GOT3 (cell line): ENCODE measurements around the gene RPL28.

Source experiments
- DNase-seq: peaks from one replicate; lab custom pipeline; 2025; ENCODE audit warnings: mixed read lengths; lab: John Stamatoyannopoulos, UW

RPL28 gene

GRCh38 chr19:55353356-55353802 lies 32.4 kb upstream of the RPL28 start:
- DNase-seq = no peak

DNA sequence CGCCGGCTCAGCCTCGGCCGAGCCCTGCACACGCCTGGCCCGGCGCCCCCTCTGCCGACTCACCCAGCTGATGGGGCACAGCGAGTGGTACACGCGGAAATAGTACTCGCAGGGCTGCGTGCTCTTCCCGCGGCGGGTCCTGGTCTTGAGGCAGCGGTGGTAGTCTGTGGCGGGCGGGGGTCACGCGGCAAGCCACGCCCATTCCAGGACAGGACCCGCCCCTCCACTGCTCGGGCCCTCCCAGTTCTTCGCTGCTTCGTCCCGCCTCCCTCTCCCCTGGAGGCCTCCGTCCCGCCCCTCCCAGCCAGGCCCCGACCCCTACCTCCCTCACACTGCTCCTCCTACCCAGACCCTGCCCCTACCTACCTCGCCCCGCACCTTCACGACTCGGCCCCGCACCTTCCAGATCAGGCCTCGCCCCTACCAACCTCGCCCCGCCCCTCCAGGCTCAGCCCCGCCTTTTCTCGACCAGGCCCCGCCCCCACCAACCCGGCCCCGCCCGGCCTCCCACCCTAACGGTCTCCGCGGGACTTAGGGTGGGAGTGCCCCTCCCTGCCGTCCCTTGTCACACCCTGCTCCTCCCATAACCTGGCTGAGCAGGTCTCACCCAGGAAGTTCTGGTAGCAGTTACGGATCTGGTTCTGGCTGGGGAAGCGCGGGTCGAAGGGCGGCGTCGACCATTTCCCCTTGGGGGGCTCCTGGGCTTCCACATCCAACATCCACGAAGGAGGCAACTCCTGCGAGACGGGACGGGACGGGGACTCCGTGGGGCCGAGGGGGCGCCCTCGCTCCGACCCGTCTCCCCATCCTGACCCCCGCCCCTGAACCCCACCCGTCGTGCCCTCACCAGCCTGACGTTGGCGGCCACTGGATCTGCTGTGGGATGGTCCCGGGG lies 31.7 kb upstream of the RPL28 start:
- no peak for DNase-seq

DNA sequence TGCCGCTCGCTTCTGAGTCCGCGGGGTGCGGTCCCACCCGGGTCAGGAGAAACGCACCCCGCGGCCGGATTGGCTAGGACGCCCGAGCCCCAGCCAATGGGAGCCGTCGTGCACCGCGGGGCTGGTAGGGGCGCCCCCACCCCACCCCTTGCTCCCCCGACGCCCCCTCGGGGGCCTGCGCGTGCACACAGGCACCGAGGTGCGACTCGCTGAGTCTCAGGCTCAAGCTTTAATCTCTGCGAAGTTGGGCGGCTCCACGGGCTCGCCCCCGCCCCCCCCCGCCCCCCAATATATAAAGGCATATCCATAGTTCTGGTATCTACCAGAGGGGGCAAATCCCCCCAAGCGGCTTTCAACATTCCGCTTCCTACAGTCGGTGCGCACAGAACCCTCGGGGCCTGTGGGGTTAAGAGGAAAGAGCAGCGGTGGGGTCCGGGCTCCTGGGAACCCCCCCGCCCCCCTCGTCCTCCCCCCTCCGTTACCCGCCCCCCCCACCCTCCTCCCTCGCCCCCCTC lies 31.0 kb upstream of the RPL28 start, which contains the start of gene COX6B2:
COX6B2 (minus strand) TSS at position 22 of the 515 bp plus-strand sequence. CDS start 198 bp downstream, outside the sequence.
- no peak for DNase-seq

DNA sequence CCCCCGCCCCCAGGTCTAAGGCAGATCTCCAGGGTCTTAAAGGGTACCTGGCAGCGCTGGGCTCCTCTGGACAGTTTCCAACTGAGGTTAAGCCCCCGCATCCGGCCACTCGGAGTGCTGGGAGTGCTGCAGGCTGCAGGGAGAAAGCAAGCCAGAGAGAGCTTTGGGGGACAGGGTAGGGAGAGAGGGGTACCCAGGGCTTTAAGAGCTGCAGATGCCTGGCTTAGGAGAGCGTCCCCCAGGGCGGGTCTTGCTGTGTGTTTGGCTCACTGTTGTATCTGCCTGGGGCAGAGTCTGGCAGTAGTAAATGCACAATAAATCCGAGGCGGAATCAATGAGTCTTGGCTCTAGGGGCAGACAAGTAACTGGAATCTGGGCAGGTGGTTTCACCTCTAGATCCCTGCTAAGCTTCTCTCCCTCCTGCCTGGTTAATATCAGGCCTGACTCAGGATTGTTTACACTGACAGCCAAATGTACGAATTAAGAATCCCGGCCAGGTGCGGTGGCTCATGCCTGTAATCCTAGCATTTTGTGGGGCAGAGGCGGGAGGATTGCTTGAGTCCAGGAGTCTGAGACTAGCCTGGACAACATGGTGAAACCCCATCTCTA lies 30.4 kb upstream of the RPL28 start:
- DNase-seq = no peak

DNA sequence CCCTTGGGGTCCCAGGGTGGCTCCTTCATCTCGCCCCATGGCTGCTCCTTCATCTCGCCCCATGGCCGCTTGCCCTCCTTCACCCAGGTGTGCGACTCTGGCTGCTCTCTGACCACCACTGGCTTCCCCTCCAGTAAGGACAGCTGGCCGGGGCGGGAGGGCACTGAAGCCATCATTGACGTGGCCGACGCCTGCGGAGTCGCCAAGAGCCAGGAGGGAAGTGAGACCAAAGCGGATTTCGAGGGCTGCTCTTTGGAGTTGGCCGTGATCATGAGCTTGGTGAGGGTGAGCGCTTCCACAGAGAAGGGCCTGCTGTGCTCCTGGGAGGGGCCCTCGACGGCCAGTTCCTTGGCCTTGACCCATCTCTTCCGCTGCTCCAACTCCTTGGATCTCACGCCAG lies 27.2 kb upstream of the RPL28 start:
- no peak for DNase-seq

DNA sequence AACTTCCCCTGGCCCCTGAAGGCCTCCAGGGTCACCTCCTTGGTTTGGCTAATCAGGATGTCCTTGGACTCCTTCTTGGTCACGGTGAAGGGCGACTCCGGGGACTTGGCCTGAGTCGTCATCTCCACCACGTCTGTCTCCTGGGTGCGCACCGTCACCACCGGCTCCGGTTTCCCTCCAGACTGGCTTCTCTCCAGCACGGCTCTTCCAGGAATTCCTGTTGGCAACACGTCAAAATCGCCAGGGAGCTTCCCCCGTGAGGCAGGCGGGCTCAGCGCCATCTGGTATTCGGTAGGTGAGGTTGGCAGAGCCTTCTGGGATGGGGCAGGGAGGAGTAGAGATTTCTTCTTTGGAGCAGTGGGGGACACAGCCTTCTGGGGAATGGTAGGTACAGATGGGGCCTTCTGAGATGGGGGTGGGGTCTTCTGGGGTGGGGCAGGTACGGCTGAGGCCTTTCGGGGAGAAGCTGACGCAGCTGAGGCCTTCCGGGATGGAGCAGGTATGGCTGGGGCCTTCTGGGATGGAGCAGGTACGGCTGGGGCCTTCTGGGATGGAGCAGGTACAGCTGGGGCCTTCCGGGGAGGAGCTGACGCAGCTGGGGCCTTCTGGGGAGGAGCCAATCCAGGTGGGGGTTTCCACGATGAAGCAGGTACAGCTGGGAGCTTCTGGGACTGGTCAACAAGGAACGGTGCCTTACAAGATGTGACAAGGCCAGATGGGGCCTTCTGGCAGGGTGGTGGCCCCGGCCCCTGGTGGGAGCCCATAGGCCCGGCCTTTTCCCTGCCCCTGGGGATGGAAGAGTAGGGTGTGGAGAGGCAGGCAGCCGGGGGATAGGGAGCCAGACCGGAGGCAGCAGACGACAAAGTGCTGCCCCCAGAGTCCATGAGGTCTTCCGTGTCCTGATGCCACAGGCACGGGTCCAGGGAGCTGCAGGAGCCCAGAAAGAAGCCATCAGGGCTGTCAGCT lies 26.5 kb upstream of the RPL28 start:
- no peak for DNase-seq

- no peak for DNase-seq
Measured at GRCh38 chr19:55360902-55361301, 24.8 kb upstream of the RPL28 start.

DNA sequence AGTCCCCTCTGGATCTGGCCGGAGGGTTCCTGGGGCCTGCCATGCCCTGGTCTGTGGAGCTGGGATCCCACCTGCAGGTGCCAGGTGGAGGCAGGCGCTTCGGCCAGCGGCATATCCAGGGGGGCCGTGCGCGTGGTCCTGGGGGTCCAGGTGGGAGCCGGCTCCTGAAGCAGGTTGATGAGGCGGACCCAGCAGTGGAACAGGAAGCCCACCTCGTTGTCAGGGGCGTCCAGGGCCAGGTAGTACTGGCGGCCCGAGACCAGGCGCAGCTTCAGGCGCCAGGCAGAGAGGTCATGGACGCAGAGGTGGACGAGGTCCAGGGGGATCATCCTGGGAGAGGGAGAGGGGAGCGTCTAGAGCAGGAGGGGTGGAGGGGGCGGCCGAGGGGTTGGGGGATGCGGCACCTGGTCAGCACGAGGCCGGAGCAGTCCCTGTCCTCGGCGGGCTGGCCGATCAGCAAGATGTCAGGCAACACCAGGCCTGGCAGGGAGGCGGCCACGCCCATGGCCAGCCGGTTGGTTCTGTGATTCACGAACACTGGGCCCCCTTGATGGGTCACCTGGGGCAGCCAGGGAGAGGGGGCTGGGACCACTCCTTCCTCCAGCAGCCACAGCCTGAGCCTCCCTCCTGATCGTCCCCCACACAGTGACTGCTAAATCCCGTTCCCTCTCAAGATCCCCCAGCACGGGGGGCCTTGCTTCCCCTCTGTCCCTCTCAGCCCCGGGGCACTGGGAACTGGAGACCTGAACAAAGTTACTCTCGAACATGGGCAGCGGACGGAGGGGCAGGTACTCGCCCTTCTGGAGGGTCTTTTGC lies 23.4 kb upstream of the RPL28 start:
- no peak for DNase-seq

GRCh38 chr19:55362990-55363716 lies 22.6 kb upstream of the RPL28 start, which contains the start of gene GARIN5B:
Gene GARIN5B, minus strand, starts transcription at chr19:55363260. Its CDS starts 194 bp downstream, at chr19:55363066.
- DNase-seq = no peak

DNA sequence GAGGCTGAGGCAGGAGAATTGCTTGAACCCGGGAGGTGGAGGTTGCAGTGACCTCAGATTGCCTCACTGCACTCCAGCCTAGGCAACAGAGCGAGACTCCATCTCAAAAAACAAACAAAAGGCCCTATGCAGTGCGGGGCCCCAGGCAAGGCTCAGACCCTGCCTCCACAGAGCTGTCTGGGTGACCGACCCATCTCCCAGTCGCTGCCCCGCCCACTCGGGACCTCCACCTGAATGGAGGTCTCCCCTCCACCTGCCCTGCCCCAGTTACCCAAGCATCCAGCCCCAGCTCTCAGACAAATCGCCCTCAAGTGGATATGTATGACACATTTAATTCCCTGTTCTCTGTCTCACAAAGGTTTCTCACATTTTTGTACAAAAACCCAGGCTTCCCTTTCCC lies 20.5 kb upstream of the RPL28 start:
- no peak for DNase-seq

GRCh38 chr19:55365964-55366363 lies 19.8 kb upstream of the RPL28 start:
- no peak for DNase-seq

DNA sequence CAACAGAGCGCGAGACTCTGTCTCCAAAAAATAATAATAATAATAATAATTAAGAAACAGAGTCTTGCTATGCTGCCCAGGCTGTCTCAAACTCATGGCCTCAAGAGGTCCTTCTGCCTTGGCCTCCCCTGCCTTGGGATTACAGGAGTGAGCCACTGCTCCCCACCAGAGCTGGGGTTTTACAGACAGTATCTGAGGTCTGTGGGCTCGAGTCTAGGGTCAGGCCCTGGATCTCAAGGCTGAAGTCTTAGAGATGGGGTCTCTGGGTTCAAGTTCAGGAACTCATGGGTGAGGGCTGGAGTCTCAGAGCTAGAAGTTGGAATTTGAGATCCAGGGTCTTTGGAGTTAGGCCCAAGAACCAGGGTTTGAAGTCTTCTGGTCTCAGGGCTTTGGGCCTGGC lies 18.9 kb upstream of the RPL28 start:
- DNase-seq = no peak

- no peak for DNase-seq
Measured at GRCh38 chr19:55368106-55368505, 17.6 kb upstream of the RPL28 start.

DNA sequence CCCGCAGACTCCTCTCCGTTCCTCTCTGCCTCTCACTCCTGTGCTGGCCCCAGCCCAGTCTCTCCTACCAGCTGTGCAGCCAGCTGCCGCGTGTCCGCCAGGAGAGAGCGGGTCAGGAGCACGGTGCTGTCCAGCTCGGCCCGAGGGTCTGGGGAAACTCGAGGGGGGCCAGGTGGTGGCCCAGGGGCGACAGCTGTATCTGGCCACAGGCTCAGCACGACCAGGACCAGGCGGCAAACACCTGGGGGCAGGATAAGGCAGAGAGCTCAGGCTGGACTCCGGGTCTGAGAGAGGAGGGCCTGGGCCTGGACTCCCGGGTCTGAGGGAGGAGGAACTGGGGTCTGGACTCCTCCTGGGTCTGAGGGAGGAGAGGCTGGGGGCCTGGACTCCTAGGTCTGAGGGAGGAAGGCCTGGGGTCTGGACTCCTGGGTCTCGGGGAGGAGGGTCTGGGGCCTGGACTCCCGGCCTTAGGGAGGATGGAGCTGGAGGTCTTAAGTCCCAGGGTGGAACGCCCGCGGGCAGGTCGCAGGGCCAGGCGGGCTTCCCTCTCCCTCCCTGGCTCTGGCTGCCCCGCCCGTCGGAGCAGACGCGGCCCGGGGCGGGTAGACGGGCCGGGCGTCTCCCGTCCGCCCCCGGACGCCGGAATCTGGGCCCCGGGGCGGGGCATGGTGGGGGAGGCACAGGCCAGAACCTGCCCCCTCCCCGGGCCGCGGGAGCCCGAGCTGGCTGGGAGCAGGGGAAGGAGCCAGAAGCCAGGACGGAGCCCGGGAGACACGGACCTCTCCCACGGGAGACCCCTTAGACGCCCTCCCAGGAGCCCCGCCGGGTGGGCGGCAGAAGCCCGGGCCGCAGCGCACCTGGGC lies 16.8 kb upstream of the RPL28 start:
- DNase-seq = no peak

GRCh38 chr19:55369653-55370304 lies 16.0 kb upstream of the RPL28 start:
- no peak for DNase-seq

DNA sequence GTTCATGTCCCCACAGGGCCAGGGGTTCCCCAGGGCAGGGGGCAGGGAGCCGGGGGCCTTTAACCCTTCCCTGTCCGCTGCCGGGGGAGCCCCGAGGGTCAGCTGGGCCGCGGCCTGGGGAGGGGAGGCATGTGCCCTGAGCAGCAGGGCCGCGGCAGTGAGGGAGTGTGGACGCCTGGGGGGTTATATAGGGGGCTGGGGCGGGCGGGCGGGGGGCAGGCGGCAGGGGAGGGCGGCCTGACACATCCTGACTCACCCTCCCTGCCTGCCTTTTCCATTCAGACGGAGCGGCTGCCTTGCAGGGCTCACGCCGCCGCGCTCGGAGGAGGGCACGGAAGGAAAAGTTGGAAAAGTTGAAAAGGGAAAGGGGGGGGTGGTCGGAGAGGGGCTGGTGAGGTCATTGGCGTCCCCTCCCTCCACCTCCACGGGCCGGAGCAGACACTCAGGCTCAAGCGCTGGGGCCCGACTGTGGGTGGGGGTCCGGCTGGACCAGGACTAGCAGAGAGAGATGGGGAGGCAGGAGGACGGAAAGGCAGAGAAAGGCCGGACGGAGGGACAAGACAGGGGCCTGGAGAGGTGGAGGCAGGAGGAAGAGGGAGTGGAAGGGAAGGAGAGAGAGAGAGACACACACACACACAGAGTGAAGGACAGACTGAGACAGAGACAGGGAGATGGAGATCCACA lies 15.3 kb upstream of the RPL28 start, which contains the start of gene IL11:
IL11 (minus strand) TSS at position 159 of the 684 bp plus-strand sequence; CDS start at position 6, 153 bp downstream.
- no peak for DNase-seq

- no peak for DNase-seq
Measured at GRCh38 chr19:55372316-55373081, 13.2 kb upstream of the RPL28 start.
